WTC11 (cell line): ENCODE data around the gene GPX4. TPM values are rescaled to one million over a fixed set of nuclear protein-coding genes. Genes with fewer than 3 reads are reported as not detected.

Source experiments
- AR ChIP-seq: fragments of 250-450 bp; sonication (Bioruptor Pico); IDR thresholded peaks from 2 replicates; pipeline ENCODE4 v1.9.0; 2021; ENCODE audit warnings: mild to moderate bottlenecking
- E2F1 ChIP-seq: sonication (generic); formaldehyde crosslinking; IDR thresholded peaks from 2 replicates; pipeline ENCODE4 v1.8.0; 2022; ENCODE audit warnings: mild to moderate bottlenecking, missing genetic modification reagents
- ETV6 ChIP-seq: sonication (generic); formaldehyde crosslinking; IDR thresholded peaks from 2 replicates; pipeline ENCODE4 v1.8.1; 2022; ENCODE audit warnings: mild to moderate bottlenecking, missing genetic modification reagents
- FOXJ3 ChIP-seq: sonication (generic); formaldehyde crosslinking; IDR thresholded peaks from 2 replicates; pipeline ENCODE4 v1.9.0; 2021; ENCODE audit warnings: missing genetic modification reagents, mild to moderate bottlenecking, borderline replicate concordance
- GTF2I ChIP-seq: fragments of 250-450 bp; sonication (Bioruptor Pico); conservative IDR thresholded peaks from 2 replicates; pipeline ENCODE4 v1.4.0; 2021; ENCODE audit warnings: mild to moderate bottlenecking
- MYBL2 ChIP-seq: sonication (generic); formaldehyde crosslinking; IDR thresholded peaks from 2 replicates; pipeline ENCODE4 v1.8.1; 2023; ENCODE audit warnings: mild to moderate bottlenecking, moderate library complexity, missing genetic modification reagents
- NFE2L1 ChIP-seq: sonication (generic); formaldehyde crosslinking; IDR thresholded peaks from 2 replicates; pipeline ENCODE4 v1.8.1; 2023; ENCODE audit warnings: missing genetic modification reagents
- NR1H2 ChIP-seq: sonication (generic); formaldehyde crosslinking; IDR thresholded peaks from 2 replicates; pipeline ENCODE4 v1.9.0; 2021; ENCODE audit warnings: mild to moderate bottlenecking, moderate library complexity, missing genetic modification reagents
- RORB ChIP-seq: fragments of 250-450 bp; sonication (Bioruptor Pico); IDR thresholded peaks from 2 replicates; pipeline ENCODE4 v1.9.0; 2021; ENCODE audit warnings: mild to moderate bottlenecking
- TCF7 ChIP-seq: sonication (generic); formaldehyde crosslinking; IDR thresholded peaks from 2 replicates; pipeline ENCODE4 v1.8.0; 2022; ENCODE audit warnings: mild to moderate bottlenecking, low read depth, missing genetic modification reagents, moderate library complexity
- ZNF396 ChIP-seq: fragments of 250-450 bp; sonication (Bioruptor Pico); IDR thresholded peaks from 2 replicates; pipeline ENCODE4 v1.8.0; 2021; ENCODE audit warnings: mild to moderate bottlenecking, moderate library complexity, borderline replicate concordance
- ZNF416 ChIP-seq: fragments of 250-450 bp; sonication (Bioruptor Pico); IDR thresholded peaks from 2 replicates; pipeline ENCODE4 v1.9.0; 2021; ENCODE audit warnings: mild to moderate bottlenecking, inconsistent platforms
- ZNF423 ChIP-seq: fragments of 250-450 bp; sonication (Bioruptor Pico); IDR thresholded peaks from 2 replicates; pipeline ENCODE4 v2.1.2; 2022; ENCODE audit warnings: mild to moderate bottlenecking, moderate library complexity
- total RNA-seq: library from RNA; stranded (reverse); gene quantifications from 3 replicates; pipeline ENCODE4 v1.2.3, GENCODE V29; 2021
- TF ChIP-seq, protein P1 (sequence below): fragments of 250-450 bp; sonication (Bioruptor Pico); conservative IDR thresholded peaks from 2 replicates; pipeline ENCODE4 v1.9.0; 2021; ENCODE audit warnings: mild to moderate bottlenecking
- TF ChIP-seq, protein P2 (sequence below): sonication (generic); formaldehyde crosslinking; IDR thresholded peaks from 2 replicates; pipeline ENCODE4 v1.8.1; 2022; ENCODE audit warnings: mild to moderate bottlenecking, moderate library complexity, missing genetic modification reagents
- TF ChIP-seq, protein P3 (sequence below): sonication (generic); formaldehyde crosslinking; IDR thresholded peaks from 2 replicates; pipeline ENCODE4 v1.8.1; 2023; ENCODE audit warnings: mild to moderate bottlenecking, missing genetic modification reagents, moderate library complexity
- TF ChIP-seq, protein P4 (sequence below): fragments of 250-450 bp; sonication (Bioruptor Pico); IDR thresholded peaks from 2 replicates; pipeline ENCODE4 v1.9.0; 2021; ENCODE audit warnings: mild to moderate bottlenecking

Gene GPX4
- total RNA-seq, 1 experiment from 2014 or later, result 363 TPM

DNA sequence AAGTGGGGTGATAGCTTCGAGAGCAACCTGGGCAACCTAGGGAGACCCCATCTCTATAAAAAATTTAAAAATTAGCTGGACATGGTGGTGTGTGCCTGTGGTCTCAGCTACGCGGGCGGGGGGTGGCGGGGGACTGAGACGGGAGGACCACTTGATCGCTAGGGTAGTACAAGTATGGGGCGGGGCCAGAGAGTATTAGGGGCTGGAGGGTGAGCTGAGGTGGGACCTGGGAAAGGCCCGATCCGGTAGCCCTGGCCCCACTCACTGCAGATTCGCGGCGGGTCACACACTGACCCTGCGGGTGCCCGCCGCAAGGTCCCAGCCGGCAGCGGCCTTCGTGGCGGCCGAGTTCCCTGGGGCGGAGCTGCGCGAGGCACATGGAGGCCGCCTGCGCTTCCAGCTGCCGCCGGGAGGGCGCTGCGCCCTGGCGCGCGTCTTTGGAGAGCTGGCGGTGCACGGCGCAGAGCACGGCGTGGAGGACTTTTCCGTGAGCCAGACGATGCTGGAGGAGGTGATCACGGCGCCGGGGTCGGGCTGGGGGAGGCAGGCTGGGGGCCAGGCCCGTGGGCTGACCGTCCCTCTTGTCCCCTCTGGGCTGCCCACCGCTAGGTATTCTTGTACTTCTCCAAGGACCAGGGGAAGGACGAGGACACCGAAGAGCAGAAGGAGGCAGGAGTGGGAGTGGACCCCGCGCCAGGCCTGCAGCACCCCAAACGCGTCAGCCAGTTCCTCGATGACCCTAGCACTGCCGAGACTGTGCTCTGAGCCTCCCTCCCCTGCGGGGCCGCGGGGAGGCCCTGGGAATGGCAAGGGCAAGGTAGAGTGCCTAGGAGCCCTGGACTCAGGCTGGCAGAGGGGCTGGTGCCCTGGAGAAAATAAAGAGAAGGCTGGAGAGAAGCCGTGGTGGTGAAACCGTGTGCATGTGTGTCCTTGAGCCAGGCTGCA lies 38.9 kb upstream of the GPX4 start (continued):
- TF ChIP-seq, protein P1, sequence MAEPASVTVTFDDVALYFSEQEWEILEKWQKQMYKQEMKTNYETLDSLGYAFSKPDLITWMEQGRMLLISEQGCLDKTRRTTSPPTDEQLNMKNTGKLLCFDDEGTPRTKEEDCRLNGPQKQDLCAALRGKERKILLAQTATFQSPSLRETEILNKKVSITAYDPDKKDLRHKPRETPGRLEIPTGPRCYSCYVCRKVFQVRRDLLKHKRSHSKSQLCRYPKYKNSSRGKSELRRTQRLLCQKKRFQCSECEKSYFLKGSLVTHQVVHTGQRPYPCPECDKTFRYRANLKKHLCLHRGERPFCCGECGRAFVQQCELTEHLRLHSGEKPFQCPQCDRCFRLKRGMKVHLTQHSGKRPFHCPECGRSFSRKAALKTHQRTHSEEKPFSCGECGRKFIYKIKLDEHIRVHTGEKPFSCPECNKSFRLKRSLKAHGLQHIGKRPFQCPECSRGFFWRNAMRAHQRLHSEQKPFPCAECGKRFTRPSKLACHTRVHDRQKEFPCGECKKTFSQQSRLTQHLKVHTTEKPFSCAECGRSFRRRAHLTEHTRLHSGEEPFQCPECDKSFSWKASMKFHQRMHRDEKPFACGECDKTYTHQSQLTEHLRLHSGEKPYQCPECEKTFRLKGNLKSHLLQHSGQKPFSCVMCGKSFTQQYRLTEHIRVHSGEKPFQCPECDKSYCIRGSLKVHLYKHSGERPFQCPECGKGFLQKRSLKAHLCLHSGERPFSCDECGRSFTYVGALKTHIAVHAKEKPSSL (CRISPR knock-in tag), result no peak
- TF ChIP-seq ETV6 (CRISPR knock-in tag), result peak; percentile 75; the same call in 1 of the 2 replicates
- no peak for TF ChIP-seq ZNF423 (CRISPR knock-in tag)
- no peak for TF ChIP-seq AR (CRISPR knock-in tag)
- no peak for TF ChIP-seq FOXJ3 (CRISPR knock-in tag)
- TF ChIP-seq ZNF396 (CRISPR knock-in tag), result no peak
- TF ChIP-seq MYBL2 (CRISPR knock-in tag), result no peak; the same call in 1 of the 2 replicates
- no peak; the same call in 1 of the 2 replicates for TF ChIP-seq NFE2L1 (CRISPR knock-in tag)
- no peak for TF ChIP-seq RORB (CRISPR knock-in tag)
- TF ChIP-seq GTF2I (CRISPR knock-in tag), result no peak
- TF ChIP-seq ZNF416 (CRISPR knock-in tag), result no peak
- no peak for TF ChIP-seq NR1H2 (CRISPR knock-in tag)
- TF ChIP-seq, protein P2, sequence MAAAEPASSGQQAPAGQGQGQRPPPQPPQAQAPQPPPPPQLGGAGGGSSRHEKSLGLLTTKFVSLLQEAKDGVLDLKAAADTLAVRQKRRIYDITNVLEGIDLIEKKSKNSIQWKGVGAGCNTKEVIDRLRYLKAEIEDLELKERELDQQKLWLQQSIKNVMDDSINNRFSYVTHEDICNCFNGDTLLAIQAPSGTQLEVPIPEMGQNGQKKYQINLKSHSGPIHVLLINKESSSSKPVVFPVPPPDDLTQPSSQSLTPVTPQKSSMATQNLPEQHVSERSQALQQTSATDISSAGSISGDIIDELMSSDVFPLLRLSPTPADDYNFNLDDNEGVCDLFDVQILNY (CRISPR knock-in tag), result peak; percentile 90
- TF ChIP-seq, protein P3, sequence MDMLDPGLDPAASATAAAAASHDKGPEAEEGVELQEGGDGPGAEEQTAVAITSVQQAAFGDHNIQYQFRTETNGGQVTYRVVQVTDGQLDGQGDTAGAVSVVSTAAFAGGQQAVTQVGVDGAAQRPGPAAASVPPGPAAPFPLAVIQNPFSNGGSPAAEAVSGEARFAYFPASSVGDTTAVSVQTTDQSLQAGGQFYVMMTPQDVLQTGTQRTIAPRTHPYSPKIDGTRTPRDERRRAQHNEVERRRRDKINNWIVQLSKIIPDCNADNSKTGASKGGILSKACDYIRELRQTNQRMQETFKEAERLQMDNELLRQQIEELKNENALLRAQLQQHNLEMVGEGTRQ, result peak; percentile 33; the same call in 1 of the 2 replicates
- 0 out of 2 replicates have a peak, but pooled peaks have one; percentile 73 for TF ChIP-seq E2F1 (CRISPR knock-in tag)
- TF ChIP-seq, protein P4, sequence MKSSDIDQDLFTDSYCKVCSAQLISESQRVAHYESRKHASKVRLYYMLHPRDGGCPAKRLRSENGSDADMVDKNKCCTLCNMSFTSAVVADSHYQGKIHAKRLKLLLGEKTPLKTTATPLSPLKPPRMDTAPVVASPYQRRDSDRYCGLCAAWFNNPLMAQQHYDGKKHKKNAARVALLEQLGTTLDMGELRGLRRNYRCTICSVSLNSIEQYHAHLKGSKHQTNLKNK (CRISPR knock-in tag), result no peak
- no peak for TF ChIP-seq TCF7 (CRISPR knock-in tag)
